Choroid plexus epithelial cell (primary cell): ENCODE results near the gene CSMD2.

Experiments
- DNase-seq: peaks from one replicate; pipeline ENCODE4 v3.0.0-alpha.2; 2010; ENCODE audit warnings: low read depth
- H3K4me3 ChIP-seq: 2 replicates; pipeline ENCODE4 v1.5.1; 2011; ENCODE audit warnings: low read depth, mild to moderate bottlenecking, control low read depth, low read length, moderate library complexity
- CTCF ChIP-seq: conservative IDR thresholded peaks from 2 replicates; pipeline ENCODE4 v1.5.1; 2011; ENCODE audit warnings: low read depth, mild to moderate bottlenecking, control low read depth, inconsistent platforms, low read length, moderate library complexity

Gene CSMD2

GRCh38 chr1:34007760-34008159 is 157.3 kb downstream of the CSMD2 start:
- H3K4me3 ChIP-seq, result no peak overlapping the region
- DNase-seq, result no peak
- no peak for TF ChIP-seq CTCF

- no peak for TF ChIP-seq CTCF
- no peak for DNase-seq
These were observed 159.7 kb downstream of the CSMD2 start for GRCh38 chr1:34005309-34005708.

GRCh38 chr1:34002810-34003209 is 162.2 kb downstream of the CSMD2 start:
- H3K4me3 ChIP-seq, result no peak overlapping the region
- DNase-seq, result no peak
- TF ChIP-seq CTCF, result no peak

More at GRCh38 chr1:34005309-34005708, 159.7 kb downstream of the CSMD2 start:
- no peak overlapping the region for H3K4me3 ChIP-seq

- no peak overlapping the region for H3K4me3 ChIP-seq
- DNase-seq, result no peak
- no peak for TF ChIP-seq CTCF
These were observed 167.6 kb downstream of the CSMD2 start for GRCh38 chr1:33997127-33998036.

- TF ChIP-seq CTCF, result no peak
- no peak overlapping the region for H3K4me3 ChIP-seq
- no peak for DNase-seq
These were observed 168.7 kb downstream of the CSMD2 start for GRCh38 chr1:33996281-33996680.

GRCh38 chr1:33993301-33993700 is 171.7 kb downstream of the CSMD2 start:
- no peak for DNase-seq
- no peak overlapping the region for H3K4me3 ChIP-seq
- TF ChIP-seq CTCF, result no peak

- H3K4me3 ChIP-seq, result no peak overlapping the region
- DNase-seq, result no peak
- TF ChIP-seq CTCF, result no peak
These were observed 174.7 kb downstream of the CSMD2 start for GRCh38 chr1:33990281-33990680.
